ENCODE data around the gene SHISA5.

DNA sequence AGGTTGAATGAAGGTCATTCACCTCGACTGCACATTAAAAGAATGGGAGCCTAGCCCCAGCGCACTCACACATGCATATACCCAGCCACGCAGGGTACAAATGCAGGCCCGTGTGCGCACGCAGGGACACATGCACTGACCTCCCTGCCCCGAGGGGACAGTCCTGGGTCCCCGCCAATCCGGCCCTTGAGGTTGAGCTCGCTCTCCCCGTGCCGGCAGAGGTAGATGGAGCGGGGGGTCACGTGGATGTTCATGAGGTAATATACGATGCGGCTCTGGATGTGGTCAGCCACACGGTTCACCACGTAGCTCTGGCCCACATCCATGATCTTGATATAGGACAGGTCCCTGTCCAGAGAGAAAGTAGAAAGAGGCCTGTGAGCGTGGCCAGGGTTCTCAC, 32.1 kb upstream of the SHISA5 start:
- TF ChIP-seq, protein P1, sequence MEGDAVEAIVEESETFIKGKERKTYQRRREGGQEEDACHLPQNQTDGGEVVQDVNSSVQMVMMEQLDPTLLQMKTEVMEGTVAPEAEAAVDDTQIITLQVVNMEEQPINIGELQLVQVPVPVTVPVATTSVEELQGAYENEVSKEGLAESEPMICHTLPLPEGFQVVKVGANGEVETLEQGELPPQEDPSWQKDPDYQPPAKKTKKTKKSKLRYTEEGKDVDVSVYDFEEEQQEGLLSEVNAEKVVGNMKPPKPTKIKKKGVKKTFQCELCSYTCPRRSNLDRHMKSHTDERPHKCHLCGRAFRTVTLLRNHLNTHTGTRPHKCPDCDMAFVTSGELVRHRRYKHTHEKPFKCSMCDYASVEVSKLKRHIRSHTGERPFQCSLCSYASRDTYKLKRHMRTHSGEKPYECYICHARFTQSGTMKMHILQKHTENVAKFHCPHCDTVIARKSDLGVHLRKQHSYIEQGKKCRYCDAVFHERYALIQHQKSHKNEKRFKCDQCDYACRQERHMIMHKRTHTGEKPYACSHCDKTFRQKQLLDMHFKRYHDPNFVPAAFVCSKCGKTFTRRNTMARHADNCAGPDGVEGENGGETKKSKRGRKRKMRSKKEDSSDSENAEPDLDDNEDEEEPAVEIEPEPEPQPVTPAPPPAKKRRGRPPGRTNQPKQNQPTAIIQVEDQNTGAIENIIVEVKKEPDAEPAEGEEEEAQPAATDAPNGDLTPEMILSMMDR (IDR thresholded peaks at IDR 0.05) = no peak
- TF ChIP-seq POLR2AphosphoS5 (IDR thresholded peaks at IDR 0.05) = no peak

Data from esophagus muscularis mucosa (tissue), 3 donors.